AG09309 (cell line): ENCODE results near the gene HTR3C.

Experiments
- DNase-seq: peaks from one replicate; pipeline ENCODE4 v3.0.0-alpha.2; 2010; ENCODE audit warnings: low read depth
- H3K4me3 ChIP-seq: 2 replicates; pipeline ENCODE4 v1.5.1; 2011; ENCODE audit warnings: mild to moderate bottlenecking, low read depth, low read length, moderate library complexity; ENCODE audit not compliant: control insufficient read depth
- TF ChIP-seq, protein P1 (sequence below): IDR thresholded peaks from 2 replicates; pipeline ENCODE4 v1.5.1; 2011; ENCODE audit warnings: mild to moderate bottlenecking, low read depth, low read length, inconsistent platforms; ENCODE audit not compliant: insufficient read depth, control insufficient read depth; ENCODE audit errors: missing control alignments

Gene HTR3C

GRCh38 chr3:184039414-184039813 lies 13.4 kb upstream of the HTR3C start:
- TF ChIP-seq, protein P1, sequence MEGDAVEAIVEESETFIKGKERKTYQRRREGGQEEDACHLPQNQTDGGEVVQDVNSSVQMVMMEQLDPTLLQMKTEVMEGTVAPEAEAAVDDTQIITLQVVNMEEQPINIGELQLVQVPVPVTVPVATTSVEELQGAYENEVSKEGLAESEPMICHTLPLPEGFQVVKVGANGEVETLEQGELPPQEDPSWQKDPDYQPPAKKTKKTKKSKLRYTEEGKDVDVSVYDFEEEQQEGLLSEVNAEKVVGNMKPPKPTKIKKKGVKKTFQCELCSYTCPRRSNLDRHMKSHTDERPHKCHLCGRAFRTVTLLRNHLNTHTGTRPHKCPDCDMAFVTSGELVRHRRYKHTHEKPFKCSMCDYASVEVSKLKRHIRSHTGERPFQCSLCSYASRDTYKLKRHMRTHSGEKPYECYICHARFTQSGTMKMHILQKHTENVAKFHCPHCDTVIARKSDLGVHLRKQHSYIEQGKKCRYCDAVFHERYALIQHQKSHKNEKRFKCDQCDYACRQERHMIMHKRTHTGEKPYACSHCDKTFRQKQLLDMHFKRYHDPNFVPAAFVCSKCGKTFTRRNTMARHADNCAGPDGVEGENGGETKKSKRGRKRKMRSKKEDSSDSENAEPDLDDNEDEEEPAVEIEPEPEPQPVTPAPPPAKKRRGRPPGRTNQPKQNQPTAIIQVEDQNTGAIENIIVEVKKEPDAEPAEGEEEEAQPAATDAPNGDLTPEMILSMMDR = no peak
- DNase-seq = no peak
- H3K4me3 ChIP-seq = no peak overlapping the region

DNA sequence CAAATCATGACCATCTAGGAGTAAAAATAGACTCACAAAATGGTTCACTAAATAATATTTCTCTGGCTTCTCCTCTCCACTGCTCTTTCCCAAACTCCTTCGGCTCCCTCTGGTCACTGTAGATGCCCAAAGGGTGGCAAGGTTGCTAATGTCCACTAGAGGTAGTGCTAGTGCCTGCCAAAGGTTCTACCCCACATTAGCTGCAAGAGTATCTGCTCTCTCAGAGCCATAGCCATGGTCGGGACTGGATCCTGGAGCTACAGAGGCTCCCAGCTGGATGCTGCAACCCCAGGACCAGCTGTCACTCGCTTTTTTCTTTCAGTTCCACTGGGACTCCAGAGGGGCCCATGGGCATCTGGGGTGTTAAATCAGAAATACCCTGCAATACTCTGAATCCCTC lies 12.8 kb upstream of the HTR3C start:
- H3K4me3 ChIP-seq = no peak overlapping the region
- DNase-seq = peak; percentile 10
- TF ChIP-seq, protein P1 = peak; percentile 68

- TF ChIP-seq, protein P1 = no peak
- H3K4me3 ChIP-seq = no peak overlapping the region
- DNase-seq = no peak
These were observed 10.2 kb upstream of the HTR3C start for GRCh38 chr3:184042617-184043016.

DNA sequence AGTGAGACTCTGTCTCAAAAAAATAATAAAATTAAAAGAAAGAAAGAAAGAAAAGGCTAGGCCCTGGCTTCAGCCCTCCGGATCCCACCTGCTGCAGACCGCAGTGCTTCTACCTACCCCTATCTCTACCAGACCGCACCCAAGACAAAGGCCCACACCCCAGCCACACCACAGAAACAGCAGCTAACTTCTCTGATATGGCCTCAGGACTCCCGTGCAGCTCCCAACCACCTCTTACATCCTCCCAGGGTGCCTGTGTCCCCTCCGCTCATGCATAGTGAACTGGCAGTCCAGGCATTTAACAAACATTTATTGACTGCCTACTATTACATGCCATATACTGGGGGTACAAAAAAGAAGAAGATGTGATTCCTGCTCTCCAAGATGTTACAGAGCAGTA lies 6.9 kb upstream of the HTR3C start:
- H3K4me3 ChIP-seq = no peak overlapping the region
- no peak for DNase-seq
- TF ChIP-seq, protein P1 = no peak

DNA sequence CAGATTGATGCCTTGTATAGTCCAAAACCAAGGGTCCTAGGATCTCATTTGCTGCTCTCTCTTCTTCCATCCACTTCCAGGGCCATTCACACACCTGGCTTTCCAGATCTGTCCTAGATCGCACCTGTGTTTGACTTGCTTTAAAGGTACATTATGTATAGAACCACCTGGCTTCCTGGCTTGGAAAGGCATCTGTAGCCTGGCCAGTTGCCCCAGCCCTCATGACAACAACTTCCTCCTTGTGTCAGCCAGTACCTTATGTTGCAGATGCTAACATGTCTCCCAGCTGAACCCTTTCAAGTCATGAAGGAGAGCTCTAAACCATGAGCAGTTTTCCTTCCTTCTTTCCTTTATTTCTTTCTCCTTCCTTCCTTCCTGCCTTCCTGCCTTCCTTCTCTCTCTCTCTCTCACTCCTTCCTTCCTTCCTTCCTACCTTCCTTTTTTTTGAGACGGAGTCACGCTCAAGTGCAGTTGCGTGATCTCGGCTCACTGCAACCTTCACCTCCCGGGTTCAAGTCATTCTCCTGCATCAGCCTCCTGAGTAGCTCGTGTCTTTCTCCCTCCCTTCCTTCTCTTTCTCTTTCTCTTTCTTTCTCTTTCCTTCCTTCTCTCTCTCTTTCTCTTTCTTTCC lies 2.5 kb upstream of the HTR3C start:
- DNase-seq = no peak
- H3K4me3 ChIP-seq = no peak overlapping the region
- TF ChIP-seq, protein P1 = no peak

- TF ChIP-seq, protein P1 = no peak
These were observed 5.2 kb downstream of the HTR3C start for GRCh38 chr3:184058029-184058428.

More at GRCh38 chr3:184058029-184058428, 5.2 kb downstream of the HTR3C start:
- peak; percentile 39 for DNase-seq
- no peak overlapping the region for H3K4me3 ChIP-seq
